PC-9 (cell line): Measurements from ENCODE around the gene COL23A1.

Experiments
- CTCF ChIP-seq: fragments of 200-600 bp; sonication (generic); conservative IDR thresholded peaks from 2 replicates; pipeline ENCODE4 v1.6.1; 2017; ENCODE audit warnings: mixed run types, antibody characterized with exemption, mild to moderate bottlenecking, moderate library complexity
- EZH2 ChIP-seq: fragments of 200-600 bp; sonication (generic); IDR thresholded peaks from 2 replicates; pipeline ENCODE4 v1.8.0; 2017; ENCODE audit warnings: antibody characterized with exemption, low read depth

GRCh38 chr5:178477802-178478201 is 112.4 kb downstream of the COL23A1 start:
- TF ChIP-seq CTCF (no peak), EZH2 (no peak)
